HEK293T (cell line): ENCODE data around the gene GIGYF2.

Source experiments
- ARNT ChIP-seq: fragments of 450-650 bp; IDR thresholded peaks from 2 replicates; pipeline ENCODE4 v1.6.1; 2017; ENCODE audit warnings: mild to moderate bottlenecking
- BHLHE40 ChIP-seq: fragments of 450-650 bp; IDR thresholded peaks from 2 replicates; pipeline ENCODE4 v1.6.1; 2016; ENCODE audit warnings: mild to moderate bottlenecking, moderate library complexity, borderline replicate concordance
- ELF4 ChIP-seq: fragments of 450-650 bp; IDR thresholded peaks from 2 replicates; pipeline ENCODE4 v1.6.1; 2017; ENCODE audit warnings: antibody characterized with exemption
- FOXK2 ChIP-seq: fragments of 450-650 bp; IDR thresholded peaks from 2 replicates; pipeline ENCODE4 v1.6.1; 2016; ENCODE audit warnings: mild to moderate bottlenecking
- HDGF ChIP-seq: fragments of 450-650 bp; IDR thresholded peaks from 2 replicates; pipeline ENCODE4 v1.6.1; 2017; ENCODE audit warnings: antibody characterized with exemption, borderline replicate concordance
- NFRKB ChIP-seq: fragments of 450-650 bp; IDR thresholded peaks from 2 replicates; pipeline ENCODE4 v1.6.1; 2016; ENCODE audit warnings: mild to moderate bottlenecking, moderate library complexity
- SP1 ChIP-seq: fragments of 450-650 bp; IDR thresholded peaks from 2 replicates; pipeline ENCODE4 v1.6.1; 2017
- TARDBP ChIP-seq: fragments of 450-650 bp; IDR thresholded peaks from 2 replicates; pipeline ENCODE4 v1.6.1; 2016
- TF ChIP-seq, protein P1 (sequence below): fragments of 450-650 bp; IDR thresholded peaks from 2 replicates; pipeline ENCODE4 v1.6.1; 2016

DNA sequence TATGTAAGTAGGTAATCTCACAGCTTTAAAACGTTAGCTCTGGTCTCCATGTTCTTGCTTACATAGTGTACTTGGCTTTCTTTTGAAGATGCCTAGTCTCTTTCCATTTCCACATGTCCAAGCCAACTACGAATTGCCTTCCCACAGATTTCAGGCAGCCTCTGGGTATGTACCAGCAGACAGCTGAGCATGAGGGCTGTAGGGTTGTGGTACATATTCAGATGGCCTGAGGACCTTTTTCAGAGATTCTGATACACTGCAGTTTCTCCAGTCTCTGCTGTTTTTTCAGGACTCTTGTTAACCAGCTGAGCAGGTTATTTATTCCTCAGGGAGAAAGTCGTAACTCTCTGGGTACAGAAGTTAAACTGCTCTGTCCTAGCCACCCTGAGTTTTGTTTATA, 82.3 kb downstream of the GIGYF2 start:
- TF ChIP-seq SP1 (no peak), BHLHE40 (no peak), ARNT (no peak), NFRKB (no peak), TARDBP (no peak), ELF4 (no peak), HDGF (no peak), FOXK2 (no peak)
- TF ChIP-seq, protein P1, sequence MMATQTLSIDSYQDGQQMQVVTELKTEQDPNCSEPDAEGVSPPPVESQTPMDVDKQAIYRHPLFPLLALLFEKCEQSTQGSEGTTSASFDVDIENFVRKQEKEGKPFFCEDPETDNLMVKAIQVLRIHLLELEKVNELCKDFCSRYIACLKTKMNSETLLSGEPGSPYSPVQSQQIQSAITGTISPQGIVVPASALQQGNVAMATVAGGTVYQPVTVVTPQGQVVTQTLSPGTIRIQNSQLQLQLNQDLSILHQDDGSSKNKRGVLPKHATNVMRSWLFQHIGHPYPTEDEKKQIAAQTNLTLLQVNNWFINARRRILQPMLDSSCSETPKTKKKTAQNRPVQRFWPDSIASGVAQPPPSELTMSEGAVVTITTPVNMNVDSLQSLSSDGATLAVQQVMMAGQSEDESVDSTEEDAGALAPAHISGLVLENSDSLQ, result no peak
